HG02970 (cell line): ENCODE measurements around the gene HDAC7.
"Not testable (repeated sequence)": the region's sequence is repeated elsewhere in the genome, so short reads cannot be mapped to it uniquely, and the experiment has no call there.

Experiments used
- ATAC-seq: cut with Tn5 transposase; IDR thresholded peaks from one replicate; pipeline ENCODE4 v1.9.1; 2021; ENCODE audit warnings: mild to moderate bottlenecking, moderate library complexity, moderate number of reproducible peaks; ENCODE audit not compliant: unreplicated experiment, low FRiP score

The HDAC7 gene

GRCh38 chr12:47815447-47815846, 4.3 kb downstream of the HDAC7 start:
- ATAC-seq = not testable (repeated sequence)

- no peak for ATAC-seq
These were observed 5.0 kb downstream of the HDAC7 start for GRCh38 chr12:47814539-47815170.

- ATAC-seq = peak; percentile 26
These were observed 6.0 kb downstream of the HDAC7 start for GRCh38 chr12:47813511-47814196.

- ATAC-seq = peak; percentile 64
These were observed 6.7 kb downstream of the HDAC7 start for GRCh38 chr12:47812797-47813510.

- ATAC-seq = no peak
These were observed 7.9 kb downstream of the HDAC7 start for GRCh38 chr12:47811581-47812484.

GRCh38 chr12:47811072-47811396, 8.7 kb downstream of the HDAC7 start:
- ATAC-seq = no peak

GRCh38 chr12:47809518-47809917, 10.2 kb downstream of the HDAC7 start:
- not testable (repeated sequence) for ATAC-seq

- ATAC-seq = no peak
These were observed 10.9 kb downstream of the HDAC7 start for GRCh38 chr12:47808574-47809365.

- ATAC-seq = no peak
These were observed 11.7 kb downstream of the HDAC7 start for GRCh38 chr12:47808050-47808449.

GRCh38 chr12:47807338-47807737, 12.4 kb downstream of the HDAC7 start:
- no peak for ATAC-seq

- no peak for ATAC-seq
These were observed 14.3 kb downstream of the HDAC7 start for GRCh38 chr12:47805417-47805816.

GRCh38 chr12:47804171-47804570, 15.5 kb downstream of the HDAC7 start:
- no peak for ATAC-seq

- no peak for ATAC-seq
These were observed 16.4 kb downstream of the HDAC7 start for GRCh38 chr12:47803191-47803875.

GRCh38 chr12:47802312-47802711, 17.4 kb downstream of the HDAC7 start:
- no peak for ATAC-seq

- ATAC-seq = no peak
These were observed 17.8 kb downstream of the HDAC7 start for GRCh38 chr12:47801904-47802246.

- no peak for ATAC-seq
These were observed 18.4 kb downstream of the HDAC7 start for GRCh38 chr12:47801170-47801903.

GRCh38 chr12:47800582-47800981, 19.1 kb downstream of the HDAC7 start:
- ATAC-seq = no peak

GRCh38 chr12:47799357-47799955, 20.2 kb downstream of the HDAC7 start:
- no peak for ATAC-seq
